HG02763 (cell line): ENCODE measurements around the gene TMEM132C.

Experiments
- ATAC-seq: cut with Tn5 transposase; IDR thresholded peaks from one replicate; pipeline ENCODE4 v1.9.1; 2021; ENCODE audit warnings: mild to moderate bottlenecking, moderate library complexity; ENCODE audit not compliant: unreplicated experiment

TMEM132C gene

GRCh38 chr12:128549601-128550218 is 282.7 kb downstream of the TMEM132C start:
- no peak for ATAC-seq

- no peak for ATAC-seq
Observed at GRCh38 chr12:128551266-128551665, 284.3 kb downstream of the TMEM132C start.

- no peak for ATAC-seq
Observed at GRCh38 chr12:128554546-128555304, 287.8 kb downstream of the TMEM132C start.

- ATAC-seq, result no peak
Observed at GRCh38 chr12:128557231-128557630, 290.3 kb downstream of the TMEM132C start.

GRCh38 chr12:128564956-128565355 is 298.0 kb downstream of the TMEM132C start:
- ATAC-seq, result no peak

GRCh38 chr12:128567730-128568129 is 300.8 kb downstream of the TMEM132C start:
- ATAC-seq, result no peak

- ATAC-seq, result no peak
Observed at GRCh38 chr12:128570191-128571065, 303.5 kb downstream of the TMEM132C start.

GRCh38 chr12:128571906-128572810 is 305.2 kb downstream of the TMEM132C start:
- no peak for ATAC-seq

GRCh38 chr12:128573907-128574306 is 306.9 kb downstream of the TMEM132C start:
- ATAC-seq, result no peak

- no peak for ATAC-seq
Observed at GRCh38 chr12:128578045-128578444, 311.1 kb downstream of the TMEM132C start.

GRCh38 chr12:128581321-128581761 is 314.4 kb downstream of the TMEM132C start:
- no peak for ATAC-seq

- ATAC-seq, result no peak
Observed at GRCh38 chr12:128583453-128583852, 316.5 kb downstream of the TMEM132C start.

- ATAC-seq, result no peak
Observed at GRCh38 chr12:128586451-128587029, 319.6 kb downstream of the TMEM132C start.

- no peak for ATAC-seq
Observed at GRCh38 chr12:128587918-128588317, 320.9 kb downstream of the TMEM132C start.

- ATAC-seq, result no peak
Observed at GRCh38 chr12:128592220-128592744, 325.3 kb downstream of the TMEM132C start.

- no peak for ATAC-seq
Observed at GRCh38 chr12:128594521-128594920, 327.6 kb downstream of the TMEM132C start.

- ATAC-seq, result no peak
Observed at GRCh38 chr12:128595609-128596008, 328.6 kb downstream of the TMEM132C start.

GRCh38 chr12:128600886-128601285 is 333.9 kb downstream of the TMEM132C start:
- ATAC-seq, result no peak

GRCh38 chr12:128603573-128604115 is 336.7 kb downstream of the TMEM132C start:
- ATAC-seq, result no peak
